HEK293T (cell line): ENCODE measurements around the gene PRDM16.
A peak's percentile ranks its signal among the peaks of the same experiment; 100 is the strongest.

Source experiments
- CTCF ChIA-PET: fragments of 350-600 bp; formaldehyde crosslinking; extraction: SDS; loops from one replicate; lab custom pipeline; 2021; ENCODE audit warnings: antibody characterized with exemption, inconsistent platforms; lab: Yijun Ruan, JAX
- POLR2A ChIA-PET: fragments of 350-600 bp; formaldehyde crosslinking; extraction: SDS; loops from one replicate; lab custom pipeline; 2020; ENCODE audit warnings: antibody characterized with exemption, inconsistent platforms; lab: Yijun Ruan, JAX
- DNase-seq: peaks from one replicate; pipeline ENCODE4 v3.0.0; 2012; ENCODE audit warnings: mixed read lengths; ENCODE audit errors: extremely low spot score
- ARNT ChIP-seq: fragments of 450-650 bp; IDR thresholded peaks from 2 replicates; pipeline ENCODE4 v1.6.1; 2017; ENCODE audit warnings: mild to moderate bottlenecking
- BHLHE40 ChIP-seq: fragments of 450-650 bp; IDR thresholded peaks from 2 replicates; pipeline ENCODE4 v1.6.1; 2016; ENCODE audit warnings: mild to moderate bottlenecking, moderate library complexity, borderline replicate concordance
- CTBP1 ChIP-seq: fragments of 450-650 bp; IDR thresholded peaks from 2 replicates; pipeline ENCODE4 v1.6.1; 2016; ENCODE audit warnings: borderline replicate concordance
- ELF4 ChIP-seq: fragments of 450-650 bp; IDR thresholded peaks from 2 replicates; pipeline ENCODE4 v1.6.1; 2017; ENCODE audit warnings: antibody characterized with exemption
- FOXA1 ChIP-seq: fragments of 450-650 bp; IDR thresholded peaks from 2 replicates; pipeline ENCODE4 v1.6.1; 2016; ENCODE audit warnings: mild to moderate bottlenecking
- FOXK2 ChIP-seq: fragments of 450-650 bp; IDR thresholded peaks from 2 replicates; pipeline ENCODE4 v1.6.1; 2016; ENCODE audit warnings: mild to moderate bottlenecking
- FOXM1 ChIP-seq: fragments of 450-650 bp; IDR thresholded peaks from 2 replicates; pipeline ENCODE4 v1.6.1; 2017; ENCODE audit warnings: mild to moderate bottlenecking, borderline replicate concordance
- HDGF ChIP-seq: fragments of 450-650 bp; IDR thresholded peaks from 2 replicates; pipeline ENCODE4 v1.6.1; 2017; ENCODE audit warnings: antibody characterized with exemption, borderline replicate concordance
- L3MBTL2 ChIP-seq: fragments of 450-650 bp; conservative IDR thresholded peaks from 2 replicates; pipeline ENCODE4 v1.6.1; 2016; ENCODE audit warnings: mild to moderate bottlenecking
- LEF1 ChIP-seq: fragments of 450-650 bp; IDR thresholded peaks from 2 replicates; pipeline ENCODE4 v1.6.1; 2017; ENCODE audit warnings: mild to moderate bottlenecking, borderline replicate concordance
- NFRKB ChIP-seq: fragments of 450-650 bp; IDR thresholded peaks from 2 replicates; pipeline ENCODE4 v1.6.1; 2016; ENCODE audit warnings: mild to moderate bottlenecking, moderate library complexity
- PKNOX1 ChIP-seq: fragments of 450-650 bp; IDR thresholded peaks from 2 replicates; pipeline ENCODE4 v1.6.1; 2016
- SP1 ChIP-seq: fragments of 450-650 bp; IDR thresholded peaks from 2 replicates; pipeline ENCODE4 v1.6.1; 2017
- SUZ12 ChIP-seq: fragments of 450-650 bp; IDR thresholded peaks from 2 replicates; pipeline ENCODE4 v1.6.1; 2016; ENCODE audit warnings: mild to moderate bottlenecking
- TARDBP ChIP-seq: fragments of 450-650 bp; IDR thresholded peaks from 2 replicates; pipeline ENCODE4 v1.6.1; 2016
- ZNF384 ChIP-seq: fragments of 450-650 bp; IDR thresholded peaks from 2 replicates; pipeline ENCODE4 v1.6.1; 2016

The PRDM16 gene

GRCh38 chr1:3431266-3431665 is 362.3 kb downstream of the PRDM16 start:
- peak; percentile 45 for DNase-seq
- CTCF ChIA-PET, result interaction anchor here (0.5 to 1.1 kb wide), 3 partner anchors 12 to 265 kb away, joined by 3 read pairs; no protein-coding TSS in a partner anchor
- TF ChIP-seq TARDBP (no peak), L3MBTL2 (no peak), PKNOX1 (no peak), CTBP1 (no peak), HDGF (no peak), SP1 (no peak), FOXK2 (no peak)
- POLR2A ChIA-PET, result no interaction called here

- no peak for DNase-seq
- TF ChIP-seq ELF4, result no peak
- TF ChIP-seq FOXK2, result no peak
- TF ChIP-seq FOXA1, result no peak
- no peak for TF ChIP-seq HDGF
- TF ChIP-seq TARDBP, result no peak
- TF ChIP-seq L3MBTL2, result no peak
- ChIA-PET POLR2A (no interaction called here), CTCF (interaction anchor here (0.5 to 1.1 kb wide), 4 partner anchors 12 to 266 kb away, joined by 3 read pairs; no protein-coding TSS in a partner anchor)
These were observed 362.7 kb downstream of the PRDM16 start for GRCh38 chr1:3431686-3432085.

GRCh38 chr1:3432306-3432705 is 363.3 kb downstream of the PRDM16 start:
- DNase-seq, result no peak
- POLR2A ChIA-PET, result no interaction called here
- CTCF ChIA-PET, result interaction anchor here (0.6 to 1.1 kb wide), 3 partner anchors 13 to 613 kb away, joined by 3 to 4 read pairs (median 3); no protein-coding TSS in a partner anchor
- TF ChIP-seq HDGF (no peak), SUZ12 (no peak), PKNOX1 (no peak)

GRCh38 chr1:3433076-3433475 is 364.1 kb downstream of the PRDM16 start:
- no peak for DNase-seq
- POLR2A ChIA-PET, result no interaction called here
- CTCF ChIA-PET, result no interaction called here
- TF ChIP-seq ARNT (no peak), L3MBTL2 (no peak), NFRKB (no peak), LEF1 (no peak), ZNF384 (no peak), FOXM1 (no peak), SP1 (no peak), CTBP1 (no peak), BHLHE40 (no peak), TARDBP (no peak), FOXA1 (no peak), SUZ12 (no peak), HDGF (no peak), FOXK2 (no peak), PKNOX1 (no peak), ELF4 (no peak)

GRCh38 chr1:3433596-3434320 is 364.8 kb downstream of the PRDM16 start:
- TF ChIP-seq TARDBP (no peak), SP1 (no peak), FOXA1 (no peak), ELF4 (no peak), ARNT (no peak), NFRKB (no peak), BHLHE40 (no peak)
- no peak for DNase-seq
- ChIA-PET POLR2A (no interaction called here), CTCF (no interaction called here)

- POLR2A ChIA-PET, result no interaction called here
- CTCF ChIA-PET, result no interaction called here
- TF ChIP-seq ARNT (no peak), ZNF384 (no peak), CTBP1 (no peak), SUZ12 (no peak), FOXK2 (no peak), SP1 (no peak), BHLHE40 (no peak), L3MBTL2 (no peak), ELF4 (no peak), FOXM1 (no peak), PKNOX1 (no peak), NFRKB (no peak), LEF1 (no peak), TARDBP (no peak), HDGF (no peak), FOXA1 (no peak)
- no peak for DNase-seq
These were observed 365.6 kb downstream of the PRDM16 start for GRCh38 chr1:3434406-3435110.
